NCI-H526 treated with DMSO at 0.1 percent for 48 hours (cell line): ENCODE measurements around the gene CCR9.

Experiments
- DNase-seq: peaks from one replicate; lab custom pipeline; 2025; lab: John Stamatoyannopoulos, UW

CCR9 gene

DNA sequence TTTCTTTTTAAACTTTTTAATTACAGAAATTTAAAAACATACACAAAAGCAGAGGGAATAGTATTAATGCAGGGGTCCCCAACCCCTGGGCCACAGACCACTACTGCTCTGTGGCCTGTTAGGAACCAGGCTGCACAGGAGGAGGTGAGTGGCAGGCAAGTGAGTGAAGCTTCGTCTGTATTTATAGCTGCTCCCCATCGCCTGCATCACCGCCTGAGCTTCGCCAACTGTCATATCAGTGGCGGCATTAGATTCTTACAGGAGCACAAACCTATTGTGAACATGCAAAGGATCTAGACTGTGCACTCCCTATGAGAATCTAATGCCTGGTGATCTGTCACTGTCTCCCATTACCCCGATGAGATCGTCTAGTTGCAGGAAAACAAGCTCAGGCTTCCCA lies 22.4 kb downstream of the CCR9 start:
- no peak for DNase-seq

DNA sequence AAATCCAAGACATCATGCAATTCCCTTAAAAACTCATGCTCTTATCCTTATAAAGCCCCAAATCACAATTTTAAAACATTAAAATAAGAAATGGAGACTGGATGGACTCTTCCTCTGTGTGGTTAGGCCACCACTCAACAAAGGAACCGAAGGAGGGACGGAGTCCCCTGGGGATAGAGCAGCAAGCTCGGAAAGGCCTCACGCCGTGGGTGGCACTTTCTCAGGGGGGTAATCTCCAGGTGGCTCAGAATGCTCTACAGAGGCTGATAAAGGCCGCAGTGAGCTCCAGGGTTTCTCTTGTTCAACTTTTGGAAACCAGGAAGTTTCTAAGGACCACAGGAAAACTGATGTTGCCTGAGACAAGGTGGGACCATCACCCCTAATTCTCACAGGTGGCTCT lies 23.2 kb downstream of the CCR9 start:
- DNase-seq: no peak

GRCh38 chr3:45910892-45911291 lies 24.5 kb downstream of the CCR9 start:
- DNase-seq: no peak

DNA sequence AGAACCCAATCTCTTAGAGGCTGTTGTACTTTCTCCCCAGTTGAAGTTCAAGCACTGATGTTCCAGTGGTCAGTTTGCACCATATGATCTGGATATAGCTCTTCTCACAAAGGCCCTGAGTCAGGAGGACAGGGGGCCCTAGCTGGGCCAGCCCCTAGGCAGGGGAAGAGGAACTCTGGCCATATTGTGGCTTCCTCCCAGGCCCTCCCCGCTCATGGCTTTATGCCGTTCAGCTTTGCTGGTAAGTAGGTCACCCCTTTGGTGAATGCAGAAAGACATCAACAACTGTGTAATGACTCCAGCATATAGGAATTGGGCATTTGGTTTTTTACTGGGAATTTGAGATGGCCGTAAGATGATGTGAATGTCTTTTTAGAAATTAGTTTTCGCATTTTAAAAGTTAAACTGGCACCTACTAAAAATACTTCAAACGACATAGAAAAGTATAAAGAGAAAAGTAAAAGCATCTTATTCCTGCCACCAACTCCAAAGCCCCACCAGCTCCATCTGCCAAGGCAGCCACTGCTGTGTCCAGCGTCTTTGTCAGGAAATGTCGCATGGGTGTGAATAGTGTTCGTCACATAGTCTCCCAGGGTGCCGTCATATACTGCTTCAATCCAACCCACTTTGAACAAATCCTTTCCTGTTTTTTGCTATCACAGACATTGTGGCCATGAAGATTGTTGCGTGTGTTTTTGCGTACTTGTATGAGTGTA lies 25.3 kb downstream of the CCR9 start:
- no peak for DNase-seq

DNA sequence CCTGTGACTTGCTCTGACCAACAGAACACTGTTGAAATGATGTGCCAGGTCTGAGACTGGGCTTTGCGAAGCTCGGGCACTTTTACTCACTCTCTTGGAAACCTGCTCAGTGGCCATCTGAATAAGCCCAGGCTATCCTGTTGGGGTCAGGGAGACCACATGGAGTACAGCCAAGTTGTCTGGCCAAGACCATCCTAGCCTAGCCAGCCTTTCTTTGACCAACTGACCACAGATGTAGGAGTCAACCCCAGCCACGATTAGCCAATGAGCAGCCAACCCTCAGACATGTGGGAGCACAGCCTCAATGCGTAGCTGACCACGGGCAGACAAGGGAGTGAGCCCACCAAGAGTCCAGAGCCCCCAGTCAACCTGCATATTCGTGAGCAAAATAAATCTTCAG lies 26.1 kb downstream of the CCR9 start:
- DNase-seq: no peak

DNA sequence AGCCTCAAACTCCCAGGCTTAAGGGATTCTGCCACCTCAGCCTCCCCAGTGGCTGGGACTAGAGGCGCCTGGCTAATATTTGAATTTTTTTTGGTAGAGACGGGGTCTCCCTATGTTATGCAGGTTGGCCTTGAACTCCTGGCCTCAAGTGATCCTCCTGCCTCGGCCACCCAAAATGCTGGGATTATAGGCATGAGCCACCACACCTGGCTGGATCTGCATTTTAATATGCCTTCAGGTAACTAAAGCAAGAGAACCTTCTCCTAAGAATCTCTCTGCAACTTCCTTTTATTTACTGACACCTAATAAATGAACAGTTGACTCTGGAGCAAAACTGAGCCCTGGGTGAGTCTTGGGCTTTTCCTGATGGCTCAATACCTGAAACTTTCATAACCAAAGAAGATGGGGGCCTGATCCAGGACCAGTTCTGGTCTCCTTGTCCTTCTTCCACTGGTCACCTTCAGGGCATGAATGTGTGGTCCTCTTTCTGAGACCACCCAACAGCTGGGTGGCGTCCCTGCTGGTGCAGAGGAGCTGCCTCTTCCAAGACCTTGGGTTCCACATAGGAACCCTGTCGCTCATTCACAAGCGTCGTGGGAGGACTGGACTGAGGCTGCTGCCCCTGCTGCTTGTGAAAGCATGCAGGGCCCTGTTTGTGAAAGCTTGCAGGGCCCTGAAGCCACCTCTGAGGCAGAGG lies 28.2 kb downstream of the CCR9 start:
- DNase-seq: no peak

DNA sequence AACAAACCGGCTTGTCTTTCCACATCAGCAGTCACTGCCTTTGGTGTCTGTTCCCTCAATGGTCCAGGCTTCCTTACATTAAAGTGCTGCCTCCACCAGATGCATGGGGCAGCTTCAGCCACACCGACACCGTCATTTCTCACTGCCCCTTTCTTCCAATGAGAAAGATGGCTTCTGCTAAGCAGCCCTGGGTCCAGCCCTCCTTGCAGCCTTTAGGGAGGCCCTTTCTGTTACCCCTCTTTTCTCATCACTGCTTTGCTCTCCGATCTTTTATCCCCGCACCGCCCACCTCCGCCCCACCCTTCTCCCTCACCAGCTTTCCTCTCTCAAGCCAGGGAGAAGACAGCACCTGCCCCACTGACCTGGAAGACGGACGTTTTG lies 28.7 kb downstream of the CCR9 start:
- no peak for DNase-seq

DNA sequence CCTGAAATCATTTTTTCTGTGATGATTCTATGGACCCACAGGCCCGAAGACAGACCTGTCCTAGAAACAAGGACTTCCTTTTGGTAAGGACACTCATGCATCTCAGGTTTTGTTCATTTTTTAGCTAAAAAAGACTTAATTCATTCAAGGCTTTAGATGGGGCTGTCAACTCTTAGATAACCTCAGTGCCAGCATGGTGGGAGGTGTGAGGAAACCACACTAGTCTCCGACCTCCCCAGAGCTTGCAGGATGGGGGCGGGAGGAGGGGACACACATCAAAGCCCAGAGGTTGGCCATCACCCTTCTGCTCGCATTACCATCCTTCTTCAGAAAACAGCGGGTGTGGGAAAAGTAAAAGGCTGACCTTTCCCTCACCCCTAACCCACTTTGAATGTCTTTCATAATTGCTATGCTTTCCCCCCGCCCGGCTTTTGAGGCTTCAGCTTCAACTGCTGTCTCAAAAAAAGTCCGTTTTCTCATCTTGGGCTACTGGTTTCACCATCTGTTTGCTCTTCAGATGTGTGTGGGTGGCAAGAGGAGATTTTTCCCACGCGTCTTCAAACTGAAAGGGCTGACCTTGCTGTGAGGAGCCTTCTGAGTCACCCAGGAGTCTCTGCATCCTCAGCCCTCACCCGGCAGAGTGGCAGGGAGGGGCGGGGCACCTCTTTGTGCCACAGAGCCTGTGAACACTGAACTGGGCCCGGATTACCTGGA lies 29.3 kb downstream of the CCR9 start:
- no peak for DNase-seq

GRCh38 chr3:45917146-45917898 lies 31.0 kb downstream of the CCR9 start:
- DNase-seq: no peak

DNA sequence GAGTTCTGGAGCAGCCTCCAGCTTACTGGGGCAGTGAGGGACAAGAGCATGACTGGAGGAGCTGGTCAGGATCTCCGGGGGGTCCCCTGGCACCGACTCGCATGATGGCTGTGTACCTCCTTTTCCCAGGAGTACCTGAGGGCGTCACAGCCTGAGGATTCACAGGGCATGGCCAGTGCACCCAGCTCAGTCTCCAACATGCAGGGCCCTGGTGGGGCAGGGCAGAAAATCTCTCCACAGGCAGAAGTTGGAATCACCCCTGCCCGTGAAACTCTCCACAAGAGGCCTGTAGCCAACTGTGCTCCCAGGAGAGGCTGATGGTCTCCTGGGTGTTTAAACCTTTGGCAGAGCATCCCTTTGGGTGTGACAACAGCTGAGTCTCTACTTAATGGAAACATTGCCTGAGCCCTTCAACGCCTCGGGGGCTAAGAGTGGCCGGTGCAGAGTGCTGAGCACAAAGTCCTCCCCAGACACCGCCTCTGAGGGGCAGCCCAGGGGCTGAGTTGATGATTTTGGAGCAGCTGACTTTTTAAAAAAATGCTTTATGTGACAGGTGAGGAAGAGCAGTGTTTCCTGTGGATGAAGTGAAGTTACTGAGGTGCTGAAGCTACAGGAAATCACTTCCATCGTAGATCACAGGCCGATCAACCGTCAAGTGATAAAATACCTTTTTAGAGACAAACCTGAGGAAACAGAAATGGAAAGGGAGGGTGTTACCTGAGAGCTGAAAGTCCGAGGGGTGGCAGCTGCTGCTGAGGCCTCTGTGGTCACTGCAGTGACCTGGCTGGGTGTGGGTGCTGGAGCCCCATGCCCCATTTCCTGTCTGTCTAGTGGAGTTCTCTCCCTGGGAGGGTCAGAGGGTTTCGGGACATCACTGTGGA lies 35.1 kb downstream of the CCR9 start:
- DNase-seq: no peak

DNA sequence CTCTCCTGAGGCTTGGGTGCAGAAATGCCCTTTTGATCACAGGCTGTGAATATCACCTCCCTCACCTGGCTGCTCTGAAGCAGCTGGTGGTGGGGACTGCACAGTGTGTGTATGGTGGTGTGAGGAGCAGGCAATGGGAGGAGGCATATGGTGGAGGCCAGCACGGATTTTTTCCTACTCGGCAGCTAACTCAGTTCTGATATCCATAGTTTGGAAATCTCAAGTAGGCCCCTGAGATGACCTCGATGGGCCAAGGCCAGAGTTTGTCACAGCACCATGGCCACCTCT lies 35.6 kb downstream of the CCR9 start:
- DNase-seq: no peak

- no peak for DNase-seq
These were observed 36.7 kb downstream of the CCR9 start for GRCh38 chr3:45922950-45923590.

GRCh38 chr3:45923755-45924154 lies 37.4 kb downstream of the CCR9 start:
- no peak for DNase-seq

DNA sequence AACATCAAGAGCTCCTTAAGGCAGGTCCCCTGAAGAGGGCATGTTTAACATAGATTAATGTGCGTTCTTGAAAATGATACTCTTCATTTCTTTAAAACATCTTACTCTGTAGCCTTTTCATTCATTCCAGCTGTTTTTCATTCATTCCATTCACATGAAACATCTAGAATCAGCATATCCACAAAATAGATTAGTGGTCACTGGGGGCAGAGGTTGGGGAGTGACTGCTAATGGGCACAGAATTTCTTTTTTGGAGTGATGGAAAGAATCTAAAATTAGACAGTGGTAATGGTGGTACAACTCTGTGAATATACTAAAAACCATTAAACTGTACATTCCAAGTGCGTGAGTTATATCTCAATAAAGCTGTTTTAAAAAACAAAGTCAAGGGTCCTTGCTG lies 41.5 kb downstream of the CCR9 start:
- DNase-seq: no peak

DNA sequence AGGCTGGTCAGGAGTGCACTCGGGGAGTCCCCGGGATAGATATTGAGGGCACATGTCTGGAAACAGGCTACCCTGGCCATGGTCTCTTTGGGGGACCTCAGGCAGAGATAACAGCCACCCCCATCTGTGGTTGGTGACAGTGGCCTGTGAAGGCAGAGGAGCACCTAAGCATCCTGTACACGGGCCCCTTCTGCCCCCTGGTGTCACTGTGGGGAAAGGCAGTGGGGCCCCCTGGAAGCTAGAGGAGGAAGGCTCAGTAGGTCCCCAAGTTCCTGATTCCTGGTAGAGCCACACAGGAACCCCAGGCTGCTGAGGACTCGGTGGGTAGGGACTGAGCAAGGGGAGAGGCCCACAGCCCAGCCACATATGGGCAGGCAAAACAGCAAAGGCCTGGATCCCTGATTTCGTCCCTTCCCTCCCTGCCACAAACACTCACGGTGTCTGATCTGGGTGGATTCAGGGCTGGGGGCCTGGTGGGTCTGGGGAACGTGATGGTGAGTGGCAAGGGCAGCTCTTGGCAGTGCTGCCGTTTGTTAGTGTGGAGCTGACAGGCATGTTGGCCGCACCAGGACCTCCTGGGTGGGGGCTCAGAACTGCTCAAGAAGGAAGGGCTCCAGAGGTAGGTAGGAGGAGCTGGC lies 42.8 kb downstream of the CCR9 start:
- DNase-seq: no peak

DNA sequence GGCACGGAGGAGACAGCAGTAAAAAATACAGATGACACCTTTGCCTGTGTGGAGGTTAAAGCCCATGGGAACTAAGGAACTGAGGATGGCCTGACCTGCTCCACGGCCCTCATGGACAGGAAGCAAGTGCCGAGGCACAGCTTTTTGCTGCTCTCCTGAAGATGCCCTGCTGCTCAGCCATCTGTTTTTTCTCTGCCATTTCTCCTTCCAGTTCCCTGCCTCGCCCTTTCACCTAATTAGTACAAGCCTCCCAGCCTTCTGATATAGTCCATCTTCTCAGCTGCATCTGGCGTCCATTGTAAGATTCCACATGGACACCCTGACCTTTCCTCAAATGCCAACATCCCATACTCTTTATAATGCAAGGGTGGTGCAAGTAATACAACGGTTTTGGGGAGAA lies 45.2 kb downstream of the CCR9 start:
- no peak for DNase-seq

- no peak for DNase-seq
These were observed 45.8 kb downstream of the CCR9 start for GRCh38 chr3:45932112-45932511.

- no peak for DNase-seq
These were observed 47.2 kb downstream of the CCR9 start for GRCh38 chr3:45933591-45933990.

DNA sequence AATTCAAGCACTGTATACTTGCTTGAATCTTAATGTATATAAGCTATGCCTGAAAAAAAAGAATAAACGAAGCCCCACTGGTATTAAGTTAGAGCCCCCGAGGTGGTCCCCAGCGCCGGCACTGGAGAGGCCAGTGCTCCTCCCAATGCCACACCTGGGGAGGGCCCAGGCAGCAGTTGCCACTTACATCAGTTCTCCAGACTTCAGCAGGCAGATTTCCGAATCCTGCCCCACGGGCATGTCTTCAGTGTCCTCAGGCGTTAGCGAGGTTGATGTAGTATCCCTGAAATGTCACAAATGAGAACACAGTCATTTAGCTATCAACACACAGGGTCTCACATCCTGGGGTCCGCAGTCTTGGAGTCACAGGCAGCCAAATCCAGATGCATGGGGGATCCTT lies 49.9 kb downstream of the CCR9 start:
- no peak for DNase-seq

GRCh38 chr3:45937206-45938042 lies 51.1 kb downstream of the CCR9 start:
- no peak for DNase-seq
